BJ (cell line): Measurements from ENCODE around the gene MYLK. TPM values are rescaled to one million over a fixed set of nuclear protein-coding genes. Genes with fewer than 3 reads are reported as not detected.
A peak's percentile ranks its signal among the peaks of the same experiment; 100 is the strongest.

Experiments used
- CTCF ChIA-PET: fragments of 350-600 bp; formaldehyde crosslinking; extraction: SDS; loops from one replicate; lab custom pipeline; 2021; ENCODE audit warnings: antibody characterized with exemption, inconsistent platforms; lab: Yijun Ruan, JAX
- POLR2A ChIA-PET: fragments of 300-600 bp; sonication (Branson Sonifier 250); formaldehyde crosslinking; extraction: SDS; loops from one replicate; lab custom pipeline; 2021; ENCODE audit warnings: antibody characterized with exemption; lab: Charles Lee
- DNase-seq: peaks from one replicate; pipeline ENCODE4 v3.0.0-alpha.2; 2011; ENCODE audit warnings: low read depth
- H3K27me3 ChIP-seq: 2 replicates; pipeline ENCODE4 v1.6.0; 2011; ENCODE audit warnings: low read length; ENCODE audit not compliant: control insufficient read depth, insufficient read depth
- H3K36me3 ChIP-seq: 2 replicates; pipeline ENCODE4 v1.5.1; 2011; ENCODE audit warnings: low read length; ENCODE audit not compliant: control insufficient read depth, insufficient read depth
- H3K4me3 ChIP-seq: 2 replicates; pipeline ENCODE4 v1.5.1; 2011; ENCODE audit warnings: low read depth, mild to moderate bottlenecking, control low read depth, low read length
- CTCF ChIP-seq: IDR thresholded peaks from 2 replicates; pipeline ENCODE4 v1.5.1; 2011; ENCODE audit warnings: low read depth, mild to moderate bottlenecking, control low read depth, inconsistent platforms, low read length, moderate library complexity; ENCODE audit not compliant: insufficient read depth
- polyA plus RNA-seq: library from polyadenylated mRNA; depleted of rRNA; stranded (reverse); fragments of >200 nt; gene quantifications from 2 replicates; pipeline ENCODE4 v1.2.3, GENCODE V29; 2011

Gene MYLK
- polyA plus RNA-seq, 1 experiment: 734 TPM

DNA sequence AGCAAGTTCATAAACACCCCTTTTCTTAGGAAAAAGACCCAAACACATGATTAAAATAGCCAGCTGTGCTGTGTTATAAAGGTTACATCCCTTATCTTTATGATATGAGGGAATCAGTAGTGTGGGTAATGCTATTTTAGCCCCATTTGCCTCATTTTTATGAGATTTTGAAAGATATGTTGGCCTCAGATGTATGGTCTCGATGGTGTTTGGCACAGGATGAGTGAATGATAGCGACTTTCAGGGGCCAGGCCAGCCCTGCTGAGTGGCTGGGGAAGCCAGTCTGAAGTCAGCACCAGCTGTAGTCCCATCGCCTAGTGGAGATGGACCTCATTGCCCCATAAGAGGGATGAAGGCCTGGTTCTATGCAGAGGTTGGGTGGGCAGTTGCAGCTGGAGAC is 194.3 kb downstream of the MYLK start:
- DNase-seq: no peak
- no peak overlapping the region for H3K4me3 ChIP-seq
- peaks cover 56% of the 10 kb centered on the region for H3K36me3 ChIP-seq
- H3K27me3 ChIP-seq: no peaks in the 10 kb centered on the region
- ChIA-PET CTCF (interaction anchor here (1.6 to 4.9 kb wide), 3 partner anchors 10 to 37 kb away, joined by 4 to 17 read pairs (median 9); no protein-coding TSS in a partner anchor), POLR2A (no interaction called here)
- TF ChIP-seq CTCF: no peak

GRCh38 chr3:123688241-123688747 is 195.8 kb downstream of the MYLK start:
- Histone ChIP-seq H3K36me3 (peaks cover 51% of the 10 kb centered on the region), H3K27me3 (no peaks in the 10 kb centered on the region), H3K4me3 (no peak overlapping the region)
- peak; percentile 89 for DNase-seq
- no peak for TF ChIP-seq CTCF
- CTCF ChIA-PET: interaction anchor here (1.1 kb wide), 1 partner anchor 14 kb away, joined by 3 read pairs; no protein-coding TSS in a partner anchor
- POLR2A ChIA-PET: interaction anchor here (0.6 kb wide), 1 partner anchor 16 kb away, joined by 3 read pairs; no protein-coding TSS in a partner anchor

DNA sequence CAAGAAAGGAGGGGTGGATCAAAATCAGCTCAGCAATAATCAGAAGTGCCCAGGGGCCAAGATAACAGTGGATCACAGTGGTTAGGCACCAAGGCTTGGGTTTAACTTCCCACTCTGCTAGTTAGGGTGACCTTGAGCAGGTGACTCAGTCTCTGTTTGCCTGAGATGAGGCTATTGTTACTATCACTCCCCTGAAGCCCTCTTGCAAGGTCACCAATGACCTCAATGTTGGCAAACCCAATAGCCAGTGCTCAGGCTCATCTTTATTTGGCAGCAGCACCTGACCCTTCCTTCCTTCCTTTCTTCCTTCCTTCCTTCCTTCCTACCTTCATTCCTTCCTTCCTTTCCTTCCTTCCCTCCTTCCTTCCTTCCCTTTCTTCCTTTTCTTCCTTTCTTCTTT is 196.8 kb downstream of the MYLK start:
- TF ChIP-seq CTCF: no peak
- DNase-seq: no peak
- Histone ChIP-seq H3K4me3 (no peak overlapping the region), H3K27me3 (no peaks in the 10 kb centered on the region), H3K36me3 (peaks cover 49% of the 10 kb centered on the region)
- ChIA-PET POLR2A (no interaction called here), CTCF (interaction anchor here (1.0 kb wide), 1 partner anchor 35 kb away, joined by 6 read pairs; no protein-coding TSS in a partner anchor)

DNA sequence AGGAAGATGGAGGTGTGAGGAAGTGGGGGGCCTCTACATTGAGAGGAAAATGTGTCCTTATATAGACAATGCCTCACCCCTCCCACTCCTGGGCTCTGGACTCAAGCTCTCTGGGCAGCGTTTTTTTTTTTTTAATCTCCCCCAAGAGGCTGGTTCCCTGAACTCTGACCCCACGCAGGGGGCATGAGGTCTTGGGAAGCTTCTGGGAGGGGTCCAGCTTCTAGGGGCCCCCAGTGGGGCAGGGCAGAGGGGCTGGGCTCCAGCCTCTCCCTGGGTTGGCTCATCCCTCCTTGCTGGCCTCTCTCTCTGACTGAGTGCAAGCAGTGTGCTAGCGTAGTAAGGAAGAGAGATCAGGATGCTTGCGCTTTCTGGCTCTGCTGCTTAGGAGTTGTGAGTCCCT is 197.9 kb downstream of the MYLK start:
- no peak for DNase-seq
- ChIA-PET POLR2A (no interaction called here), CTCF (interaction anchor here (1.0 to 3.1 kb wide), 2 partner anchors 34 kb away, joined by 6 to 8 read pairs; no protein-coding TSS in a partner anchor)
- no peaks in the 10 kb centered on the region for H3K27me3 ChIP-seq
- no peak overlapping the region for H3K4me3 ChIP-seq
- no peak for TF ChIP-seq CTCF
- peaks cover 49% of the 10 kb centered on the region for H3K36me3 ChIP-seq

- TF ChIP-seq CTCF: no peak
- peaks cover 49% of the 10 kb centered on the region for H3K36me3 ChIP-seq
- CTCF ChIA-PET: interaction anchor here (3.1 kb wide), 1 partner anchor 33 kb away, joined by 8 read pairs; no protein-coding TSS in a partner anchor
- POLR2A ChIA-PET: no interaction called here
- H3K4me3 ChIP-seq: no peak overlapping the region
- DNase-seq: no peak
- no peaks in the 10 kb centered on the region for H3K27me3 ChIP-seq
These were observed 198.4 kb downstream of the MYLK start for GRCh38 chr3:123685780-123686179.
